Stimulated activated CD8-positive, alpha-beta memory T cell treated with anti-CD3 and anti-CD28 coated beads, Interleukin-4, amount 100 ng/mL, for 48 hours (primary cell): ENCODE data around the gene RSRP1.
"Not testable (repeated sequence)": the region's sequence is repeated elsewhere in the genome, so short reads cannot be mapped to it uniquely, and the experiment has no call there.

Source experiments
- DNase-seq: peaks from one replicate; pipeline ENCODE4 v3.0.0-alpha.2; 2020

The RSRP1 gene

GRCh38 chr1:25255706-25256577 is 8.7 kb upstream of the RSRP1 start:
- DNase-seq, result no peak

DNA sequence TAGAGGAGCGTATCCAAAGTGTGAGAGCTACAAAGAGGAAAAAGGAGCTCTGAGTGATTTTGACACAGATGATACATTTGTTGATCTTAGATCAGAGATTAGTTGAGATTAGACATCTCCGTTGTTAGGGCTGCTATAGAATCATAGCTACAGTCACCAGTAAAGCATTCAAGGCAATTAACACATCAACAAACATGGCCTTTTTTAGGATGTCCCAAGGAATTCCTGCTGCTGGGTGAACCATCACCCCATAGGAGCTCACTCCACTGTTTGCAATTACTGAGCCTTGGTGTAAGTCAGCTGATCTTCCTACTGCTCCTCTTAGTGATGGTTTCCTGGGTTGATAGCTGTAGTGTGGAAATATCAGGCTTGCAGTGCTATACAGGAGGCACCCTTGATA is 6.7 kb upstream of the RSRP1 start:
- no peak for DNase-seq

- no peak for DNase-seq
Observed at GRCh38 chr1:25247829-25248754, 838 bp upstream of the RSRP1 start.

DNA sequence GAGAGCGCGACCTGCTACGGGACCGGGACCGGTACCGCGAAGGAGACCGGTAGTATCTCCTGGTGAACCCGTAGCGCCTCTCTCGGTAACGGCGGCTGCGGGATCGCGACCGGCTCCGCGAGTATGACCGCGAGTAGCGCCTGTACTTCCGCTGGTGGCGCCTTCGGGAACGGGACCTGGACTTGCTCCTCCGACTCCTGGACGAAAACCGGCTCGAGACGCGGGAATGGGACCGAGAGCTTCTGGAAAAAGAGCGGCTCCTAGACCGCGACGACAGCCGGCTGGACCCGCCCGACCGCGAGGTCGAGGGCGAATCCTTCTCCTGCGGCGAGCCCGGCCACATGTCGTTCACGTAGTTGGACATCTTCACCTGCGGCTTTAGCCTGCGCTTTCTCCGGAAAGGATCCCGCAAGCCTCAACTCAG is 642 bp downstream of the RSRP1 start:
- no peak for DNase-seq

GRCh38 chr1:25245809-25246599 is 1.2 kb downstream of the RSRP1 start:
- no peak for DNase-seq

DNA sequence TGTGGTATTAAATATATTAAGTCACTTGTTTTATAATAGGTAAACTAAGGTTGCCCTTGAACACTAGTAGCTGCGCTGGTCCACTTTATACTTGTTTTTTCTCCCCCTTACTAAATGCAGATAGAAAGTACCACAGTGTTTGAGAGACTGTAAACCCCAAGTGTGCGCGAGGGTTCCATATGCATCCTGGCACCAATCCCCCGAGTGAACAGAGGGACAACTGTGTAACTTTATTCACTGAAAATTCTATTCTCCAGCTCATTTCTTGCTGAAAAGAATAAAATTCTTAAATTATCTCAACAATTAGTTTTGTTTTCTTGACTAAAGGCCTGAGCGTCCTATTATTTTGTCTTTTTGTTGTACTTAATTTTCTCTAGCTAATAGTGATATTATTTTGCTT is 1.9 kb downstream of the RSRP1 start:
- DNase-seq, result no peak

- DNase-seq, result no peak
Observed at GRCh38 chr1:25243907-25244306, 3.3 kb downstream of the RSRP1 start.

DNA sequence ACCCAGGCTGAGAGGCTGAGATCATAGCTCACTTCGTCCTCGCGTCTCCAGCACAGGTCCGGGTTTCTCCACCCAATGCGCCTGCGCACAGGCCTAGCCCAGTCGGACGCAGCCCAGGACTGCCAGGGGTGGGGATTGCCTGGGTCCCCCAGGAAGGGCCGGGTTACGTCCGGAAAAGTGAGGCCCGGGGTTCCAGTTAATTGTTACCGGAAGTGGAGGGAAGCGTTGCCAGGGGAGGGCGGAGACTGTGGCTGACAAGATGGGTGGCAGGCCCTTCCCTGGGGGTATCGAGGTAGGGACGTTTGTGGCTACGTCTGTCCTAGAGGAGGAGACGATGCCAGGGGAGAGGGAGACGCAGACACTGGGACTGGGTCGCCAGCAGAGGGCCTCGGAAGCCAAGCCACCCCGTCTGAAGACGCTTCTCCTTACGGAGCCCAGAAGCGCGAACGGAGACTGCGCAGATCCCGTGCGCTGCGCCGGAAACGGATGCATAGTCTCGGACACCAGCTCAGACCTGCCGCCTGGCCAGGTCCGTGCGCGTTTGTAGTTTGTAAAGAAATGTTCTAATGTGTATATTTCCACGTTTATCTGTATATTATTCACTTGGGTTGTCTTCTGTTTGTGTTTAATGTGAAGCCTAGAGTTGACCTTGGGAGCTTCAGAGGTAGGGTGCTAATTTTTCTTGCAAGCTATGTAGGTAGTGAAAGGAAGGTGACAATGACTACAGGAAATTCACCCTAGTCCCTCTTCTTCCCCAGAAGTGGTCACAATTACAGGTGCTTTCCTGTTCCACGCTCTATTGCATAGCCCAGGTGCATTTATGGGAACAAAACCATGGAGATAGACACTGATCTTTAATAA is 7.3 kb downstream of the RSRP1 start:
- peak; percentile 95 for DNase-seq

DNA sequence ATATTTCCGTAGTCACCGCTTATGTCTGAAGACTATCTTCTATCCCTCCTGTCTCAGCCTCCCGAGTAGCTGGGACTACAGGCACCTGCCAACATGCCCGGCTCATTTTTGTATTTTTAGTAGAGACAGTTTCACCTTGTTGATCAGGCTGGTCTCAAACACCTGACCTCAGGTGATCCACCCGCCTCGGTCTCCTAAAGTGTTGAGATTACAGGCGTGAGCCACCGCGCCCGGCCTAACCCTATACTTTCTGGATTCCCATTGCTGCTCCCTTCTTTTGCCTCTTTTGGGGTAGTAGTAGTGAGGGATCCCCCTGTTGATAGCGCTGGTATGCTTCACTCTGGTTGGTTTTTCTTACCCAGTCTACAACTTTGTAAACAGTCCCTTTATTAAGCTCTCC is 9.2 kb downstream of the RSRP1 start:
- no peak for DNase-seq

DNA sequence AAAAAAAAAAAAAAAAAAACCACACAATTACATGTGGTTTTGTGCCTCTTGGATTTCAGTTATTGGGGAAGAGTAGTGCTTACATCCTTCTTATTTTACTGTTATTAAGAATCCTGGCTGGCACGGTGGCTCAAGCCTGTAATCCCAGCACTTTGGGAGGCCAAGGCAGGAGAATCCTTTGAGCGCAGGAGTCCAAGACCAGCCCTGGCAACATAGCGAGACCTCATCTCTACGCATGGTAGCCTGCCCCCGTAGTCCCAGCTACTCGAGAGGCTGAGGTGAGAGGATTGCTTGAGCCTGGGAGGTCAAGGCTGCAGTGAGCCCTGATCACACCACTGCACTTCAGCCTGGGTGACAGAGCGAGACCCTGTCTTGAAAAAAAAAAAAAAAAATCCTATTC is 11.0 kb downstream of the RSRP1 start:
- DNase-seq, result not testable (repeated sequence)

DNA sequence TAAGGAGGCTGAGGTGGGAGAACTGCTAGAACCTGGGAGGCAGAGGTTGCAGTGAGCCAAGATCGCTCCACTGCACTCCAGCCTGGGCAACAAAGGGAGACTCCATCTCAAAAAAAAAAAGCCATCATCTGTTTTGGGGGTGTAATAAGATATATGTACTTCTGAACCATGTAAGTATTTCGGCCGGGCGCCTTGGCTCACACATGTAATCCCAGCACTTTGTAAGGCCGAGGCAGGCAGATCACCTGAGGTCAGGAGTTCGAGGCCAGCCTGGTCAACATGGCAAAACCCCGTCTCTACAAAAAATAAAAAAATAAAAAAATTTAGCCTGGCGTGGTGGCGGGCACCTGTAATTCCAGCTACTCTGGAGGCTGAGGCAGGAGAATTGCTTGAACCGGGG is 11.8 kb downstream of the RSRP1 start:
- not testable (repeated sequence) for DNase-seq

DNA sequence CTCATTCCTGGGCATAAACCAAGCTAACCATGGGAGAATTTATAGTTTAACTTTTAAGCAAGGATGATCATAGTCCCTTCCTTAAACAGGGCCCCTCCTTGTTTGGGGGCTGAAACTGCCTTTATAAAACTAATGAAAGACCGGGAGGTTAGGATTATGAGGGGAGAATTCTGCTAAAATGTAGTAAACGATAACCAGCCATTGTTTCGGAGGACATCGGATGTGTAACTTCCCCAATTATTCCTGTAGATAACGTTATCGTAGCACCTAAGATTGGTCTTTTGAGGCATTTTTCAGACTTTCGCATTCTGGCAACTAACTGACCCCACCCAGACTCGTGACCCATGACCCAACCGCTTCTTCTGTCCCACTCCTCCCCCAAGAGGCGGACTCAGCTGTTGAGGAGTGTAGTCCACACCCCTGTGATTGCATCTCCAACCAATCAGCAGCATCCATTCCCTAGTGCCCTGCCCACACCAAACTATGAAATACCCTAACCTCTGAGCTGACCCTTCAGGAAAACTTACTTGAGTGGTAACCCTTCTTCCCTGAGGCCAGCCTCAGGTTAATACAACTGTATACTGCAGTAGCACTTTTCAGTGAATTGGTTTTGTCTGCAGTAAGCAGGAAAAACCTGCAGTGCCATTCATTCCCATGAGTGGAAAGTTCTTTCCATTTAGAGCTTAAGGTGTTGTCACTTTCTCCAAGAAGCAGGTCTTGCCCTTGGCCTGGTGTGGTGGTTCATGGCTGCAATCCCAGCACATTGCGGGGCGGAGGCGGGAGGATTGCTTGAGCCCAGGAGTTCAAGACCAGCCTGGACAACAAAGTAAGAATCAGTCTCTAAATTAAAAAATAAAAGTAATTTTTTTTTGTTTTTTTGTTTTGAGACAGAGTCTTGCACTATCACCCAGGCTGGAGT is 14.1 kb downstream of the RSRP1 start:
- DNase-seq, result peak; percentile 78

GRCh38 chr1:25232027-25232865 is 15.0 kb downstream of the RSRP1 start, which contains the start of gene SYF2:
SYF2 (minus strand) TSS chr1:25232502; CDS start chr1:25232467, 35 bp downstream.
- DNase-seq, result peak; percentile 94

DNA sequence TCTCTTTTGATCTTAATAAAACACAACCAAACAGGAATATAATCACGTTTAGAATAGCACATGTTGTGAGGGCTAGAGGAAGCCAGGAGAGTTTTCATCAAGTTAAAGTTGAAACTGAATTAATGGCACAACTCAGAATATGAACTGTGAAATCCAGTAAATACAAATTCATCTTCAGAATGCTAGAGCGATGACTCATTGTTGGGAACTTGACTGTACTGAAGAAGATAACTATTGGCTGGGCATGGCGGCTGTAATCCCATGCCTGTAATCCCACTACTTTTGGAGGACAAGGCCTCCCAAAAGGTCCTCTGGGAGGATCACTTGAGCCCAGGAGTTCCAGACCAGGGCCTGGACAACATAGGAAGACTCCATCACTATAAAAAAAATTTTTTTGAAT is 23.8 kb downstream of the RSRP1 start:
- DNase-seq, result no peak

- DNase-seq, result no peak
Observed at GRCh38 chr1:25222606-25223005, 24.6 kb downstream of the RSRP1 start.

GRCh38 chr1:25220666-25221065 is 26.6 kb downstream of the RSRP1 start:
- DNase-seq, result no peak

- DNase-seq, result no peak
Observed at GRCh38 chr1:25219661-25220251, 27.5 kb downstream of the RSRP1 start.

DNA sequence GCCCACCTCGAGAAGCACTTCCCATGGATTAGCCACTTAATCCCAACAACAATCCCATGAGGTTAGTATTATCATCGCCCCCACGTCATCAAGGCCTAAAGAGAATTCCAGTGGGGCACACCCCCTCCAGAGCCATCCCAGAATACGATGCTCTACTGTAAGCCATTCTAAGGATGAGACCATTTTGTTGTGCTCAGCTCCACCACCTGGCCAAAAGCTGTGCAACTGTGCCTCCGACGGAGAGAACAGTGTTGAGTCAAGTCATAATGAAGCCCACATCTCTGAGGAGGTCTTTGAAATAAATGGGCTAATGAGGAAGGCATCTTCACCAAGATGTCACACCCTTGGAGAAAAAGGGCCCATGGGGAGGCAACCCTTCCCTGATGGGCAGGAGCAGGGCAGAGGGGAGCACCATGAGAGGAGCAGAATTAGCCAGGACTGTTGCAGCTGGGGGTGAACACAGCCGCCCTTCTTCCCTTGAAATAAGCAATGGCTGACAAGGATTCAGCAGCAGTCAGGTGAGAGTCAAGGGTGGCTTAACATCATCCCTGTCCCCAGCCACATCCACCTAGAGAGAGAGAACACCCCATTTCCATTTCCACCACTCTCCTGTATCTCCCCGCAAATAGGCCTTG is 29.5 kb downstream of the RSRP1 start:
- DNase-seq, result no peak

DNA sequence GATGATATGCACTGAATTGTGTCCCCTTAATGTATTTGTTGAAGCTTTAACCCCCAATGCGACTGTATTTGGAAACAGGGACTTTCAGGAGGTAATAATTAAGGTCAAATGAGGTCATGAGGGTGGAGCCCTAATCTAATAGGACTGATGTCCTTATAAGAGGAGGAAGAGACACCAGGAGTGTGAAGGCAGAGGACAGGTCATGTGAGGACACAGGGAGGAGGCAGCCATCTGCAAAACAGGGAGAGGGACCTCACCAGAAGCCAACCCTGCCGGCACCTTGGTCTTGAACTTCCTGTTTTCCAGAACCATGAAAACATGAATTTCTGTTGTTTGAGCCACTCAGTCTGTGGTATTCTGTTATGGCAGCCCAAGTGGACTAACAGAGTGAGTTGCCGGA is 30.2 kb downstream of the RSRP1 start:
- DNase-seq, result no peak
